ENCODE results near the gene CADPS. TPM values are rescaled to one million over a fixed set of nuclear protein-coding genes. Genes with fewer than 3 reads are reported as not detected.

The CADPS gene
- total RNA-seq, 2 experiments from 2014 or later, result 61.3 to 68.6 TPM

DNA sequence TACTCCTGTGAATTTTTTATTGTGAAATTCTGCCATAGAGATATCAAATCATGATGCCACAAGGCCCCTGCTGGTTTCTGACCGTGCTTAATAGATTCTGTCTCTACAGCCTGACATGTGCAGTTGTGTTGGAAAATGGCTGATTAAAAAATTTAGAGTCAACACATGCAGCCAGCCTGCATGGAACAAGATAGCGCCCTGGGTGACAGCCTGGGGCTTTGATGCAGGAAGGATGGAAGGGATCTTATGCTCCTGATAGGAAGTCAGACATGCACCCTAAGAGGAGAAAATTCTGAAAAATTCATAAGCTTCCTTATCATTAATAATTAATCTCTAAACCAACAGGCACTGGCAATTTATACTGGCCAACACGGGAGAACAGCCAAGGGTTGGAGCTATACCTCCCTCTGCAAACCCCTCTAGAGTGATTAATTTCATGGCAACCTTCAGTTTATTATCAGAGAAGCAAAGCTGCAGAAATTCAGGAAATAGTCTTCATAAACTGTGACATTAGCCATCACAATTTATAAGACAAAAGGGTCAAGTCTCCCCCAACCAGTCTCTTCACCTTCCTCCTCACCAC lies 198.4 kb downstream of the CADPS start:
- BruUV-seq (replicated peaks), result no TSS peak
- intact Hi-C loops (cut with micrococcal nuclease; ENCODE audit: unreplicated experiment), result no loop called here
- no peaks in the 10 kb centered on the region for H4K20me1 ChIP-seq (ENCODE audit: insufficient read depth, low read length)
- no peaks in the 10 kb centered on the region for H3K9me2 ChIP-seq (ENCODE audit: insufficient read depth, low read length)
- H3K4me1 ChIP-seq (ENCODE audit: insufficient read depth, low read length, poor library complexity, severe bottlenecking), result peaks cover 25% of the 10 kb centered on the region
- TF ChIP-seq, protein P1, sequence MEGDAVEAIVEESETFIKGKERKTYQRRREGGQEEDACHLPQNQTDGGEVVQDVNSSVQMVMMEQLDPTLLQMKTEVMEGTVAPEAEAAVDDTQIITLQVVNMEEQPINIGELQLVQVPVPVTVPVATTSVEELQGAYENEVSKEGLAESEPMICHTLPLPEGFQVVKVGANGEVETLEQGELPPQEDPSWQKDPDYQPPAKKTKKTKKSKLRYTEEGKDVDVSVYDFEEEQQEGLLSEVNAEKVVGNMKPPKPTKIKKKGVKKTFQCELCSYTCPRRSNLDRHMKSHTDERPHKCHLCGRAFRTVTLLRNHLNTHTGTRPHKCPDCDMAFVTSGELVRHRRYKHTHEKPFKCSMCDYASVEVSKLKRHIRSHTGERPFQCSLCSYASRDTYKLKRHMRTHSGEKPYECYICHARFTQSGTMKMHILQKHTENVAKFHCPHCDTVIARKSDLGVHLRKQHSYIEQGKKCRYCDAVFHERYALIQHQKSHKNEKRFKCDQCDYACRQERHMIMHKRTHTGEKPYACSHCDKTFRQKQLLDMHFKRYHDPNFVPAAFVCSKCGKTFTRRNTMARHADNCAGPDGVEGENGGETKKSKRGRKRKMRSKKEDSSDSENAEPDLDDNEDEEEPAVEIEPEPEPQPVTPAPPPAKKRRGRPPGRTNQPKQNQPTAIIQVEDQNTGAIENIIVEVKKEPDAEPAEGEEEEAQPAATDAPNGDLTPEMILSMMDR (conservative IDR thresholded peaks at IDR 0.05; ENCODE audit: low read length), result no peak
- TF ChIP-seq EZH2phosphoT487 (IDR thresholded peaks at IDR 0.05; ENCODE audit: borderline replicate concordance, low read depth, low read length), result no peak
- no peak overlapping the region for H2AFZ ChIP-seq (ENCODE audit: low read length)
- no peak for DNase-seq (ENCODE audit: low spot score)
- H3K4me3 ChIP-seq (ENCODE audit: low read depth, low read length, poor library complexity, severe bottlenecking), result no peak overlapping the region
- no peak overlapping the region for H3K4me2 ChIP-seq (ENCODE audit: low read length)
- H3K9me3 ChIP-seq (ENCODE audit: low read length), result peaks cover 14% of the 10 kb centered on the region; the same call in 1 of the 2 replicates
- ChIA-PET CTCF (ENCODE audit: unreplicated experiment) (no interaction called here), POLR2A (interaction anchor here (0.6 to 1.4 kb wide), 6 partner anchors 8 to 125 kb away, joined by 3 to 6 read pairs (median 3); no protein-coding TSS in a partner anchor)
- no peak overlapping the region for H3K27ac ChIP-seq (ENCODE audit: low read depth, low read length, poor library complexity, severe bottlenecking)
- H3K79me2 ChIP-seq (ENCODE audit: insufficient read depth, low read depth, low read length), result no peaks in the 10 kb centered on the region
- H3K36me3 ChIP-seq (ENCODE audit: insufficient read depth, low read length), result peaks cover 7% of the 10 kb centered on the region; the same call in 1 of the 2 replicates

DNA sequence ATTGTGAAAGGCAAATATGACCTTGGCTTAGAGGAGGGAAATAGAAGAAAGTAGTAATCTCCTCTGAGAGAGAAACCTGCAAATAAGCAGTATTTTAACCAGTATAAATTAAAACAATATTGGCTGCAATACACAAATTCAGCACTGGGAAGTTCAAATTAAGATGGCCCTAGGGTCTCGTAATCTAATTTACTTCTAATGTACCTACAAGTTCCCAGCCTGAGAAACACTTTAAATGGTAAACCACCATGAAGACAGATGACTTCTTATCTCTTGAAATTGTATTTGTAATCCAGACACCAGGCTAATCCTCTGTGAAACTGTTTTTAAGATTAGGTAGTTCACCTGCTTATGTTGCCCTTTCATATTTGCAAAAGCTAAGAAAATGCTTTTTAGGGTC lies 199.7 kb downstream of the CADPS start:
- intact Hi-C loops (cut with micrococcal nuclease; ENCODE audit: unreplicated experiment), result no loop called here
- H3K4me2 ChIP-seq (ENCODE audit: low read length), result no peak overlapping the region
- no peak overlapping the region for H3K4me3 ChIP-seq (ENCODE audit: low read depth, low read length, poor library complexity, severe bottlenecking)
- POLR2A ChIA-PET, result interaction anchor here (1.1 to 1.2 kb wide), 2 partner anchors 15 to 135 kb away, joined by 3 read pairs; no protein-coding TSS in a partner anchor
- TF ChIP-seq, protein P1 (conservative IDR thresholded peaks at IDR 0.05; ENCODE audit: low read length), result no peak
- no peak for TF ChIP-seq EZH2phosphoT487 (IDR thresholded peaks at IDR 0.05; ENCODE audit: borderline replicate concordance, low read depth, low read length)
- BruUV-seq (replicated peaks), result no TSS peak
- H3K27ac ChIP-seq (ENCODE audit: low read depth, low read length, poor library complexity, severe bottlenecking), result no peak overlapping the region
- no peaks in the 10 kb centered on the region for H3K9me2 ChIP-seq (ENCODE audit: insufficient read depth, low read length)
- H4K20me1 ChIP-seq (ENCODE audit: insufficient read depth, low read length), result no peaks in the 10 kb centered on the region
- peaks cover 14% of the 10 kb centered on the region; the same call in 1 of the 2 replicates for H3K9me3 ChIP-seq (ENCODE audit: low read length)
- peaks cover 37% of the 10 kb centered on the region for H3K4me1 ChIP-seq (ENCODE audit: insufficient read depth, low read length, poor library complexity, severe bottlenecking)
- peaks cover 7% of the 10 kb centered on the region; the same call in 1 of the 2 replicates for H3K36me3 ChIP-seq (ENCODE audit: insufficient read depth, low read length)
- CTCF ChIA-PET (ENCODE audit: unreplicated experiment), result interaction anchor here (0.6 kb wide), 1 partner anchor 57 kb away, joined by 3 read pairs; no protein-coding TSS in a partner anchor
- no peaks in the 10 kb centered on the region for H3K79me2 ChIP-seq (ENCODE audit: insufficient read depth, low read depth, low read length)
- no peak for DNase-seq (ENCODE audit: low spot score)
- peak overlapping the region; percentile 1; the same call in 1 of the 2 replicates for H2AFZ ChIP-seq (ENCODE audit: low read length)

DNA sequence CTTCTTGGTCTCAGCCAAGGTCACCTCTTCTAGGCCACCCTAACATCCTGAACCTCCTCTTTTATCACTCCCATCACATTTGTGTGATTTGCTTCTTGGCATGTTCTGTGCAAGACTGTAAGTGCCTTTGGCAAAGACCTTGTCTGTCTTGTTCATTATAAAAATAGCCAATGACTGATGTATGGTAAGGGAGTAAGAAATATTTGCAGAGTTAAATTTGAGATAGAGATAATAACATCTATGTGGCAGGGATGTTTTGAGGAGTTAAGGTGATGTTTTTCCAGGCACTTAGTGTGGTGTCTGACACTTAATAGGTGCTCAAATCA lies 202.3 kb downstream of the CADPS start:
- DNase-seq (ENCODE audit: low spot score), result no peak
- peak overlapping the region; percentile 46; the same call in 1 of the 2 replicates for H3K4me2 ChIP-seq (ENCODE audit: low read length)
- H3K27ac ChIP-seq (ENCODE audit: low read depth, low read length, poor library complexity, severe bottlenecking), result peak overlapping the region; percentile 6
- no peak overlapping the region for H3K4me3 ChIP-seq (ENCODE audit: low read depth, low read length, poor library complexity, severe bottlenecking)
- POLR2A ChIA-PET, result interaction anchor here (1.2 to 1.5 kb wide), 3 partner anchors 50 to 124 kb away, joined by 4 to 11 read pairs (median 8); no protein-coding TSS in a partner anchor
- no peaks in the 10 kb centered on the region for H3K9me2 ChIP-seq (ENCODE audit: insufficient read depth, low read length)
- H3K36me3 ChIP-seq (ENCODE audit: insufficient read depth, low read length), result peaks cover 7% of the 10 kb centered on the region; the same call in 1 of the 2 replicates
- no peaks in the 10 kb centered on the region for H4K20me1 ChIP-seq (ENCODE audit: insufficient read depth, low read length)
- CTCF ChIA-PET (ENCODE audit: unreplicated experiment), result interaction anchor here (0.6 to 1.5 kb wide), 2 partner anchors 125 to 201 kb away, joined by 3 to 6 read pairs; no protein-coding TSS in a partner anchor
- peaks cover 14% of the 10 kb centered on the region; the same call in 1 of the 2 replicates for H3K9me3 ChIP-seq (ENCODE audit: low read length)
- intact Hi-C loops (cut with micrococcal nuclease; ENCODE audit: unreplicated experiment), result no loop called here
- peak overlapping the region; percentile 71; the same call in 1 of the 2 replicates for H2AFZ ChIP-seq (ENCODE audit: low read length)
- no peaks in the 10 kb centered on the region for H3K79me2 ChIP-seq (ENCODE audit: insufficient read depth, low read depth, low read length)
- TF ChIP-seq EZH2phosphoT487 (IDR thresholded peaks at IDR 0.05; ENCODE audit: borderline replicate concordance, low read depth, low read length), result no peak
- TF ChIP-seq, protein P1 (conservative IDR thresholded peaks at IDR 0.05; ENCODE audit: low read length), result no peak
- peaks cover 62% of the 10 kb centered on the region for H3K4me1 ChIP-seq (ENCODE audit: insufficient read depth, low read length, poor library complexity, severe bottlenecking)
- BruUV-seq (replicated peaks), result no TSS peak

Measured in OCI-LY7 (cell line).